ENCODE results near the gene PGAP3.
A peak's percentile ranks its signal among the peaks of the same experiment; 100 is the strongest.

PGAP3 gene

GRCh38 chr17:39623356-39623950 is 64.4 kb downstream of the PGAP3 start:
- TF ChIP-seq, protein P1, sequence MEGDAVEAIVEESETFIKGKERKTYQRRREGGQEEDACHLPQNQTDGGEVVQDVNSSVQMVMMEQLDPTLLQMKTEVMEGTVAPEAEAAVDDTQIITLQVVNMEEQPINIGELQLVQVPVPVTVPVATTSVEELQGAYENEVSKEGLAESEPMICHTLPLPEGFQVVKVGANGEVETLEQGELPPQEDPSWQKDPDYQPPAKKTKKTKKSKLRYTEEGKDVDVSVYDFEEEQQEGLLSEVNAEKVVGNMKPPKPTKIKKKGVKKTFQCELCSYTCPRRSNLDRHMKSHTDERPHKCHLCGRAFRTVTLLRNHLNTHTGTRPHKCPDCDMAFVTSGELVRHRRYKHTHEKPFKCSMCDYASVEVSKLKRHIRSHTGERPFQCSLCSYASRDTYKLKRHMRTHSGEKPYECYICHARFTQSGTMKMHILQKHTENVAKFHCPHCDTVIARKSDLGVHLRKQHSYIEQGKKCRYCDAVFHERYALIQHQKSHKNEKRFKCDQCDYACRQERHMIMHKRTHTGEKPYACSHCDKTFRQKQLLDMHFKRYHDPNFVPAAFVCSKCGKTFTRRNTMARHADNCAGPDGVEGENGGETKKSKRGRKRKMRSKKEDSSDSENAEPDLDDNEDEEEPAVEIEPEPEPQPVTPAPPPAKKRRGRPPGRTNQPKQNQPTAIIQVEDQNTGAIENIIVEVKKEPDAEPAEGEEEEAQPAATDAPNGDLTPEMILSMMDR (IDR thresholded peaks at IDR 0.05): peak; percentile 78
- H3K4me3 ChIP-seq: no peak overlapping the region
- no peak overlapping the region for H3K27ac ChIP-seq
- peak; percentile 85 for DNase-seq (ENCODE audit: low spot score)

DNA sequence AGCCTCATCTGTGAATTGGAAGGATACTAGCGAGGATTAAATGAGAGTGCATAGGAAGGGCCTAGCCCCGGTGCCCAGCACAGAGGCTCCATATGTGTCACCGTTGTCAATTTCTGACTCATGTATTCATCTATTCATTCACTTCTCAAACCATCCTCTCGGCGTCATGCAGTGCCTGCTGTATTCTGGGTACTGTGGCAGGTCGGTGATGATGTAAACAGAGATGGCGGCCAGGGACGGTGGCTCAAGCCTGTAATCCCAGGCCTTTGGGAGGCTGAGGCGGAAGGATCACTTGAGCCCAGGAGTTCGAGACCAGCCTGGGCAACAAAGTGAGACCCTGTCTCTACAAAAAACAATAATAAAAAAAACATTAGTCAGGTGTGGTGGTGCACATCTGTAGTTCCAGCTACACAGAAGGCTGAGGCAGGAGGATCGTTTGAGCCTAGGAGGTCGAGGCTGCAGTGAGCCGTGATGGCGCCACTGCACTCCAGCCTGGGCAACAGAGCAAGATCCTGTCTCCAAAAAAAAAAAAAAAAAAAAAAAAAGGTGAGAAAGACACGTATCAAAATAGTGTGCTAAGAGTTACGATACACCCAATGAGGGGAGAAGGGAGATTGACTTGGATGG is 65.4 kb downstream of the PGAP3 start:
- no peak overlapping the region for H3K4me3 ChIP-seq
- no peak overlapping the region for H3K27ac ChIP-seq

GRCh38 chr17:39621523-39622379 is 66.1 kb downstream of the PGAP3 start:
- TF ChIP-seq, protein P1 (IDR thresholded peaks at IDR 0.05): peak; percentile 96
- peak; percentile 86 for DNase-seq (ENCODE audit: low spot score)
- H3K4me3 ChIP-seq: no peak overlapping the region
- no peak overlapping the region for H3K27ac ChIP-seq

More for the DNA sequence above, 65.4 kb downstream of the PGAP3 start:
- TF ChIP-seq, protein P1 (IDR thresholded peaks at IDR 0.05): no peak
- no peak for DNase-seq (ENCODE audit: low spot score)

All from coronary artery (tissue), 2 donors.